Activated CD8-positive, alpha-beta T cell treated with anti-CD3 and anti-CD28 coated beads for 36 hours (primary cell): ENCODE data around the gene MYO1D. TPM values are rescaled to one million over a fixed set of nuclear protein-coding genes. Genes with fewer than 3 reads are reported as not detected.
A peak's percentile ranks its signal among the peaks of the same experiment; 100 is the strongest.

Experiments
- ATAC-seq: fragments of 200-7000 bp; cut with Tn5 transposase; one replicate; pipeline ENCODE4 v1.10.0; 2021; ENCODE audit warnings: mild to moderate bottlenecking, moderate library complexity
- CTCF ChIA-PET: fragments of 350-600 bp; sonication (Branson Sonifier 250); formaldehyde crosslinking; loops from one replicate; lab custom pipeline; 2021; ENCODE audit warnings: antibody characterized with exemption; lab: Charles Lee
- POLR2A ChIA-PET: fragments of 350-600 bp; sonication (Branson Sonifier 250); formaldehyde crosslinking; loops from one replicate; lab custom pipeline; 2021; ENCODE audit warnings: antibody characterized with exemption; lab: Charles Lee
- DNase-seq: peaks from one replicate; pipeline ENCODE4 v3.0.0-alpha.2; 2020
- H3K27ac Mint-ChIP-seq: one replicate; pipeline ENCODE4 v1.8.0; 2021; ENCODE audit warnings: mild to moderate bottlenecking, mixed read lengths
- H3K27me3 Mint-ChIP-seq: one replicate; pipeline ENCODE4 v1.8.0; 2021; ENCODE audit warnings: mixed read lengths
- H3K36me3 Mint-ChIP-seq: one replicate; pipeline ENCODE4 v1.8.0; 2021; ENCODE audit warnings: low read depth, mixed read lengths
- H3K4me1 Mint-ChIP-seq: one replicate; pipeline ENCODE4 v1.8.0; 2021; ENCODE audit warnings: low read depth, mixed read lengths
- H3K4me3 Mint-ChIP-seq: one replicate; pipeline ENCODE4 v1.8.0; 2021; ENCODE audit warnings: mild to moderate bottlenecking, moderate library complexity, mixed read lengths
- H3K9me3 Mint-ChIP-seq: one replicate; pipeline ENCODE4 v1.8.0; 2021; ENCODE audit warnings: mixed read lengths
- intact Hi-C: fragments of 100-400 bp; cut with micrococcal nuclease; formaldehyde crosslinking; loops from one replicate; pipeline ENCODE4 v1.10.0; 2022
- total RNA-seq, 2 experiments: library from RNA; stranded (reverse); gene quantifications; one replicate each; pipeline ENCODE4 v1.2.3, GENCODE V29; 2021
- TF ChIP-seq, protein P1 (sequence below): fragments of 200-600 bp; IDR thresholded peaks from one replicate; pipeline ENCODE4 v1.8.0; 2022; ENCODE audit warnings: antibody characterized with exemption, mild to moderate bottlenecking

Gene MYO1D
- total RNA-seq, 2 experiments from 2014 or later: 8.3 to 9.2 TPM

DNA sequence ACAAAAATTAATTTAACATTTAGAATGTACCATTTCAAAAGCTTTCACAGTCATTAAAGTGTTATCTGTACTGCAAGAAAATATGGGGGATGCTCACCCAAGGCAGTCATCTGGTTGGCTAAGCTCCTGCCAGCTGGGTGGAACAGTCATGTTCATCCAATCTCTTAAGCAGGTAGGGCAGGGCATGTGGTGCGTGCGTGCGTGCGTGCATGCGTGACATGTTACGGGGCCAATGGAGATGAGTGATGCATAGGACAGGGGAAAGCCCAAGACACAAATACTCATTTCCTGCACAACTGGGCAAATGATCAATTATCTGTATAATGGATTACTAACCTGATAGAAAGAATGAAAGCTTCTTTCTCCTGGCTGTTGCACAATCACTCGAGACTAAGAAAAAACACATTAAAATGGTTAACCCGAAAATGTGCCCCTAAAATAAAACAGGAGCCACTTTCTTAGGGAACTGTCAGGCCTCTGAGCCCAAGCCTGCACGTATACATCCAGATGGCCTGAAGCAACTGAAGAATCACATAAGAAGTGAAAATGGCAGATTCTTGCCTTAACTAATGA lies 104.4 kb downstream of the MYO1D start:
- TF ChIP-seq, protein P1, sequence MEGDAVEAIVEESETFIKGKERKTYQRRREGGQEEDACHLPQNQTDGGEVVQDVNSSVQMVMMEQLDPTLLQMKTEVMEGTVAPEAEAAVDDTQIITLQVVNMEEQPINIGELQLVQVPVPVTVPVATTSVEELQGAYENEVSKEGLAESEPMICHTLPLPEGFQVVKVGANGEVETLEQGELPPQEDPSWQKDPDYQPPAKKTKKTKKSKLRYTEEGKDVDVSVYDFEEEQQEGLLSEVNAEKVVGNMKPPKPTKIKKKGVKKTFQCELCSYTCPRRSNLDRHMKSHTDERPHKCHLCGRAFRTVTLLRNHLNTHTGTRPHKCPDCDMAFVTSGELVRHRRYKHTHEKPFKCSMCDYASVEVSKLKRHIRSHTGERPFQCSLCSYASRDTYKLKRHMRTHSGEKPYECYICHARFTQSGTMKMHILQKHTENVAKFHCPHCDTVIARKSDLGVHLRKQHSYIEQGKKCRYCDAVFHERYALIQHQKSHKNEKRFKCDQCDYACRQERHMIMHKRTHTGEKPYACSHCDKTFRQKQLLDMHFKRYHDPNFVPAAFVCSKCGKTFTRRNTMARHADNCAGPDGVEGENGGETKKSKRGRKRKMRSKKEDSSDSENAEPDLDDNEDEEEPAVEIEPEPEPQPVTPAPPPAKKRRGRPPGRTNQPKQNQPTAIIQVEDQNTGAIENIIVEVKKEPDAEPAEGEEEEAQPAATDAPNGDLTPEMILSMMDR: no peak
- CTCF ChIA-PET: interaction anchor here (1.6 kb wide), 1 partner anchor 113 kb away, joined by 5 read pairs; no protein-coding TSS in a partner anchor
- DNase-seq (peak; percentile 10), ATAC-seq (no peak)
- Mint-ChIP-seq H3K4me3 (no peak overlapping the region), H3K36me3 (no peaks in the 10 kb centered on the region), H3K4me1 (no peaks in the 10 kb centered on the region), H3K9me3 (no peaks in the 10 kb centered on the region), H3K27me3 (no peaks in the 10 kb centered on the region), H3K27ac (no peak overlapping the region)
- intact Hi-C loops: no loop called here
- POLR2A ChIA-PET: no interaction called here

DNA sequence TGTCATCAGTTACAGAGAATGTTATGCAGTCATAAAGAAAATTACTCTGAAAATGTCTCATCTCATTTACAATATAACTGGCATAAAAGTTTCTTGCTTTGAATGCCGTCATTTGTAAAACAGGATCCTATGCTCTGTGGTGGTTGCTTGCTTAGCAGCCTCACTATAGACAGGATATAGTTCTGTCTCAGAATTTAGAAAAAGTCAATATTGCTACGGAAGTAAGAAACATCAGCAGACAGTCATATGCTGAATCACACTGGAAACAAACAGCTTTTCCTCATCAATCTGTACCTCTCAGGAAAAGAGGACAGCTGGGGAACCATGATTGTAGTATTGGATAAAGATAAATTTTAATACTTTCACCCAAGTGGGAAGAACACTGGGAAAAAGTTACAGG lies 105.5 kb downstream of the MYO1D start:
- Mint-ChIP-seq H3K36me3 (no peaks in the 10 kb centered on the region), H3K27me3 (no peaks in the 10 kb centered on the region), H3K4me3 (no peak overlapping the region), H3K4me1 (no peaks in the 10 kb centered on the region), H3K27ac (no peak overlapping the region), H3K9me3 (no peaks in the 10 kb centered on the region)
- DNase-seq (no peak), ATAC-seq (no peak)
- TF ChIP-seq, protein P1: no peak
- ChIA-PET CTCF (interaction anchor here (1.0 to 2.0 kb wide), 3 partner anchors 11 to 106 kb away, joined by 3 to 11 read pairs (median 3); partner anchors contain the start of gene MYO1D), POLR2A (no interaction called here)
- intact Hi-C loops: no loop called here

DNA sequence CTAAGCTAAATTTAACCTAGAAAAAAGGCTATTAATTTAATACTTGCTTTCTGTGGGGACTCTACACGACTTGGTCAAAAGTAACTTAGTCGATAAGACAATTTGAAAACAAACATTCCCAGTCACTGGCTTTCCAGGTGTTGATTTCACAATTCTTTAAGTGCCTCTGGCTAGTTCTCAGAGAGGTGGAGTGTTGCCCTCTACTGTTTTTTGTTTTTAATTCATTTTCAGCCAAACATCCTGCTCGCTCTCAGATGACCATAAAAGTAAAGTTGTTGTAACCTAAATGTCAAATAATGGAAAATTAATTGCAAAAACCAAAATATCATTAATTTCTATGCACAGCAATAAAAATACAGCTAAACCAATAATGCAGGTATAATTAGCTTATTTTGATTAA lies 107.1 kb downstream of the MYO1D start:
- CTCF ChIA-PET: interaction anchor here (1.6 to 2.0 kb wide), 2 partner anchors 107 to 308 kb away, joined by 4 to 11 read pairs; partner anchors contain the start of gene MYO1D
- no peak overlapping the region for H3K27ac Mint-ChIP-seq
- POLR2A ChIA-PET: no interaction called here

DNA sequence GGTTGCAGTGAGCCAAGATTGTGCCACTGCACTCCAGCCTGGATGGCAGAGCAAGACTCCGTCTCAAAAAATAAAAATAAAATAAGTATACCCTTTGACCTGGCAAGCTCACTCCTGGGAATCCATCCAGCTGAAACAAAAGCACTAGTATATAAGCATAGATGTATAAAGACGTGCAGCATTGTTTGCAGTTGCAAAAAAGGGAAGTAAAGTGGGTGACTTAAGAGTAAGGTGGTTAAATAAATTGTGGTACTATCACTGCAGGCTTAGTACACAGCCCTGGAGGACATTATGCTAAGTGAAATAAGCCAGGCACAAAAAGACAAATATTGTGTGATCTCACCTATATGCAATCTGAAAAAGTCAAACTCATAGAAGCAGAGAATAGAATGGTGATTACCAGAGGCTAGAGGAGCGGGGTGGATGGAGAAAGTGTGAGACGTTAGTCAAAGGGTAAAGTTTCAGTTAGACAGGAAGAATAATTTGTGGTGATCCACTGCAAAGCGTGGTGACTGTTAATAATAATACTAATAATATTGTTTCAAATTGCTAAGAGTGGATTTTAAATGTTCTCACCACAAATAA lies 113.0 kb downstream of the MYO1D start:
- no peaks in the 10 kb centered on the region for H3K36me3 Mint-ChIP-seq
- TF ChIP-seq, protein P1: no peak
- no peaks in the 10 kb centered on the region for H3K9me3 Mint-ChIP-seq
- POLR2A ChIA-PET: no interaction called here
- H3K27me3 Mint-ChIP-seq: no peaks in the 10 kb centered on the region
- CTCF ChIA-PET: interaction anchor here (0.7 to 1.8 kb wide), 2 partner anchors 19 to 114 kb away, joined by 3 to 6 read pairs; no protein-coding TSS in a partner anchor
- ATAC-seq (no peak), DNase-seq (no peak)
- H3K27ac Mint-ChIP-seq: no peak overlapping the region
- no peak overlapping the region for H3K4me3 Mint-ChIP-seq
- H3K4me1 Mint-ChIP-seq: peaks cover 9% of the 10 kb centered on the region
- intact Hi-C loops: no loop called here

More for the DNA sequence above, 107.1 kb downstream of the MYO1D start:
- no peaks in the 10 kb centered on the region for H3K27me3 Mint-ChIP-seq
- no peaks in the 10 kb centered on the region for H3K4me1 Mint-ChIP-seq
- H3K36me3 Mint-ChIP-seq: no peaks in the 10 kb centered on the region
- no peaks in the 10 kb centered on the region for H3K9me3 Mint-ChIP-seq
- H3K4me3 Mint-ChIP-seq: no peak overlapping the region
- TF ChIP-seq, protein P1: no peak
- intact Hi-C loops: no loop called here
- DNase-seq (no peak), ATAC-seq (no peak)

DNA sequence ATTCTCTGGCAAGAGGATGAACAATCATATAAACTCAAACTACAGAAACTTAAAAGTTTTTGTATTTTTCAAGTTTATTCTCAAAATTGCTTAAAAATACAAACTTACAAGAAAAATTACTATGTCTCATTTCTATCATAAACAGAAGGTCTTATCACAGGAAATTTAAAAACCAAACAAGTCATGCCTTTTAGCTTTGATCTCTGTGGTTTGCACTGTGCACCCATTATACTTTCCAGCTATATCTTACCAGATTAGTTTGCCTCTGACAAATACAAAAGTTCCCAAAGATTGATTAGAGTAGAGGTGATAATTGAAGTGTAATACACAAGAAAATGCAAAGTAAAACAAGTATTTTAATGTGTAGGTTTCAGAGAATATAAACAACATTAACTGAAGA lies 117.4 kb downstream of the MYO1D start:
- TF ChIP-seq, protein P1: no peak
- intact Hi-C loops: loop anchor here (10.0 kb wide), 1 partner anchor 275 kb away; the partner anchor contains the start of gene CDK5R1
- H3K27ac Mint-ChIP-seq: no peak overlapping the region
- DNase-seq (no peak), ATAC-seq (no peak)
- POLR2A ChIA-PET: no interaction called here
- peaks cover 15% of the 10 kb centered on the region for H3K4me1 Mint-ChIP-seq
- H3K9me3 Mint-ChIP-seq: no peaks in the 10 kb centered on the region
- H3K27me3 Mint-ChIP-seq: no peaks in the 10 kb centered on the region
- H3K36me3 Mint-ChIP-seq: no peaks in the 10 kb centered on the region
- CTCF ChIA-PET: interaction anchor here (1.3 to 2.5 kb wide), 2 partner anchors 101 to 298 kb away, joined by 7 to 10 read pairs; no protein-coding TSS in a partner anchor
- no peak overlapping the region for H3K4me3 Mint-ChIP-seq
